Activated T-cell treated with anti-CD3 and anti-CD28 coated beads for 4 hours (primary cell): ENCODE measurements around the gene CACNB4.
"Not testable (repeated sequence)": the region's sequence is repeated elsewhere in the genome, so short reads cannot be mapped to it uniquely, and the experiment has no call there.

Source experiments
- DNase-seq: peaks from one replicate; pipeline ENCODE4 v3.0.0-alpha.2; 2020

CACNB4 gene

DNA sequence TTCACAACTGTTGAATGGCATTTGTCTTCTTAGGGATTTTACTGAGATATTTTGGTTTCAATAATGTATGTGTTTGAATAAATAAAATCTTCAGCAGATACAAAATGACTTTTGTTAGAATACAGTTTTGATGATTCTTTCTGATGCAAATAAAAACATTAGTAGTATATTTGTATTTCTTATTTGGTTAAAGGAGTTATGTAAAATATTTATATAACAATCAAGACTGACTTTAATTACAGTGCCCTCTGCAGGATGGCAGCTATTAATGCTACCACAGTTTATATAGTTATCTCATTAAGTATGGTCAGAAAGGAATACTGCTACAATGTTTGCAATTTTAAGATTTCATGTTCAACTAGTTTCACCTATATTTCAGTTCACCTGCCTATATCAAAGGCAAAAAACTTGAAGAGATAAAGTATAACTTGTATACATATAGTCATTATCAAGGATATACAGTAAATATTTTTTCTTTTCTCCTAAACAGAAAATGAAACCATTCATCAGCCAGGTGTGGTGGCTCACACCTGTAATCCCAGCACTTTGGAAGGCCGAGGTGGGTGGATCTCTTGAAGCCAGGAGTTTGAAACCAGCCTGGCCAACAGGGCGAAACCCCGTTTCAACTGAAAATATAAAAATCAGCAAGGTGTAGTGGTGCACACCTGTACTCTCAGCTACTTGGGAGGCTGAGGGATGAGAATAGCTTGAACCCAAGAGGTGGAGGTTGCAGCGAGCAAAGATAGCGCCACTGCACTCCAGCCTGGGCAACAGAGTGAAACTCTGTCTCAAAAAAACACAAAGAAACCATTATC, 290.4 kb downstream of the CACNB4 start:
- DNase-seq: no peak

DNA sequence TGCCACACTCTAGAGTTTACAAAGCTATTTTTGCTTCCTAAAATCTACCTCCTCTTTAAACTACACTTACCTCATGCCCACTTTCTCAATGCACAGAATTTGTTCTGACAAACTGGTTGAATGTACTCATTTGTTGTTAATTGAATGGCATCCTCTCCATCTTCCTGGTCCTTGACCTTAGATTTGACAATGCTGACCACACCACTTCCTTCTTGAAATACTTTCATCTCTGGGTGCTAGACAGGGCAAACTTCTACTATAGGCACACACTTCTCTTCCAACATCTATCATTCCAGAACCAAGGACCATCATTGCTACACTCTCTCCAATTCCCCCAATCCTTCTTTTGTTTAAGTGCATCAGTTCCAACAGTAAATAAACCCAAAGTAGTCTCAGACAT, 292.9 kb downstream of the CACNB4 start:
- no peak for DNase-seq

DNA sequence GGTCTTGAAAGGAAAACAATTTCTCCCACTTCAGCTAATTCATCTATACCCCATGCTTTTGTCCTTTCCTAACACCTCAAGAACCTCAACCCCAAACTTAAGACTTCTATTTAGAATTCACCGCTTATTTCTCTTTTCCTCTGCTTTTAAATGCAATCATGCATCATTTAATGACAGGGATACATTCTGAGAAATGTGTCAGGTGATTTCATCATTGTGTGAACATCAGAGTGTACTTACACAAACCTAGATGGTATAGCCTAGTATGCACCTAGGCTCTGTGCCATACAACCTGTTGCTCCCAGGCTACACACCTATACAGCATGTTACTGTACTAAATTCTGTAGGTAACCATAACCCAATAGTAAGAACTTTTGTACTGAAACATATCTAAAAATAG, 293.5 kb downstream of the CACNB4 start:
- DNase-seq: no peak

DNA sequence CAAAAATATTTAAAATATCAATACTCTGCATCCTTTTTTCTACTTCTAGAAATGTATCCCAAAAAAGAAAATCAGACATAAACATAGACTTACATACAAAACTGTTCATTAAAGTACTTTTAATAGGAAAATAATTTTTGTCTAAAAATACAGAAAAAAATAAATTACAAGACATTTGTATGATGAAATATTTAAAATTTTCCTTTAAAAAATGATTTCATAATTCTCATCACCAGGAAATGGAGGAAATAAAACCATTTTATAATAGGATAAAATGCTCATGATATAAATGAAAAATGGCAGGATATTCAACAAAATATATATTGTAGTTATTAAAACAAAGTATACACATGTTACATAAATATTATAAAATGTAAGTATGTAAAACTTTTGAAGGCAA, 295.0 kb downstream of the CACNB4 start:
- DNase-seq: no peak

DNA sequence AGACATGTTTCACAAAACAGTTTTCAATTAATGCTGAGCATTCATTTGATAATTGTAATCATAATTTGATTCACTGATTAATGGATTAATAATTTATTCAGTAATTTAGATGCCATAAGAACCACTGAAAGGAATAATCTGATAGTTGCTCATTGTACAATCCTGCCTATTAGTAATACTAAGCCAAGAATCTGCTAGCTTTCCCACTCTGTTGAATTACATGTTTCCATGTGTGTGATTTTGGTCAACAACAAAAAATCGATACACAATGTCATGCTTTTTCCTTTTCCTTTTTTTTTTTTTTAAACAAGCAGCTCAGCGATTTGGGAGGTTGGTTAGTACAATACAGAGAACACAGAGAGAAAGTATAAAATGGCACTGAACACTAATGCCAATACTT, 296.5 kb downstream of the CACNB4 start:
- no peak for DNase-seq

DNA sequence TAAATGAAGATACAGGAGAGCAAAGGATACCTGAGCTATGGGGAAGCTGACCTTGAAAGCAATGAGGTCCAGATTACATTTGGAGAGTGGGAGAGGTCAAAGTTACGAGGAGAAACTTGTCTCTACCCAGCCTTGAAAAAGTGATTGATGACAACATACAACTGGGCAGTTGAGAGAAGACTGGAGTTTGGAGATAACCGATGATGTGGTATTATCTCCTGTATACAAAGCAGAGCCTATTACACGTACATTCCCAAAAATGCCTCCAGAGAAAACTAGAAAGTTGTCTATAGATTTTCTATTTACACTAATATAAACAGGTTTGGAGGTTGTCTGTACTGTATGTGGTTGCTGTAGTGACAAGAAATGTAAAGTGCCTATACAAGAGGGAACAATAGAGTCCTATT, 299.0 kb downstream of the CACNB4 start:
- no peak for DNase-seq

DNA sequence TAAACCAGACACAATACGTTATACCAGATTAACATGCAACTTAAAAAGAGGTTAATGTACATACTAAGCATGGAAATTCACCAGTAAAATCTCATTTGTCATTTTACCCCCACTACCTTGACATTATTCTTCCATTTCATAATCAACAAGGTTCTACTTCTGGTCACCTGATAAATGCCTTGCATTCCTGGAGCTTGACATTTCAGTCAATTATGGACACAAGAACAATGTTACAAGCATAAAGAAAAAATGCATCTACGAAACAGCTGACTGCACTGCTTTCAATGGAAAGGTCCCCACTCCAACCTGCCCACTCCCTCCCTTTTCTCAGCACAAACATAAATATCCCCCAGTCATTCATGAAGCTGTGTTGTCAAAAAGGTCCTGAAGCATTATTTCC, 302.1 kb downstream of the CACNB4 start:
- DNase-seq: no peak

DNA sequence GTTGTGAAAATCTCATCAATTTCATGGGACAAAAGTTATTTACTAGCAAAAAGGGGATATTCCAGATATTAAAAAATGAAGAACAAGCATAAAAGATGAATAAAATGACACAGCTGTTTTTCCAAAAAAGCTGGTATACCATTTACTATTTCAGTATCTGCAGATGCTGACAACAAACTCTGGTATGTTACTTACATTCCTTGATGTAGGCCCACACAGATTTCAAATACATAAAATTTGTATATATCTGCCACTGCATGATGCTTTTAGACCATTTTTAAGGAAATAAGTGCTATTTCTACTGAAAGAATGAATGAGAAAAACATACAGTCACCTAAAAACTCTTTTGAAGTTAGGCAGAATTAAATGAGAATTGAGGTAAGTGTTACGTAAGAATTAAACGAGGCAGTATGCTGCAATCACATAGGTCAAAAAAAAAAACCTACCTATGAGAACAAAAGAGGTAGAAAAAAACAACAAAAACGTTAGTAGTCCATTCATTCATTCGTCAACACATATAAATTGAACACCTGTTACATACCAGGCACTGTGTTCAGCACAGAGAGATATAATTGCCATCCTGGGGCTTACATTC, 303.1 kb downstream of the CACNB4 start:
- DNase-seq: no peak

DNA sequence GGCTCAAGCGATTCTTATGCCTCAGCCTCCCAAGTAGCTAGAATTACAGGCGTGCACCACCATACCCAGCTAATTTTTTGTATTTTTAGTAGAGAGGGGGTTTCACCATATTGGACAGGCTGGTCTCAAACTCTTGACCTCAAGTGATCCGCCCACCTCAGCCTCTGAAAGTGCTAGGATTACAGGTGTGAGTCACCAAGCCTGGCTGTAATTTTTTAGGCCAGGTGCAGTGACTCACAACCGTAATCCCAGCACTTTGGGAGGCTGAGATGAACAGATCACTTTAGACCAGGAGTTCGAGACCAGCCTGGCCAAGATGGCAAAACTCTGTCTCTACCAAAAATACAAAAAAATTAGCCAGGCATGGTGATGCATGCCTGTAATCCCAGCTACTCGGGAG, 304.4 kb downstream of the CACNB4 start:
- DNase-seq: not testable (repeated sequence)

DNA sequence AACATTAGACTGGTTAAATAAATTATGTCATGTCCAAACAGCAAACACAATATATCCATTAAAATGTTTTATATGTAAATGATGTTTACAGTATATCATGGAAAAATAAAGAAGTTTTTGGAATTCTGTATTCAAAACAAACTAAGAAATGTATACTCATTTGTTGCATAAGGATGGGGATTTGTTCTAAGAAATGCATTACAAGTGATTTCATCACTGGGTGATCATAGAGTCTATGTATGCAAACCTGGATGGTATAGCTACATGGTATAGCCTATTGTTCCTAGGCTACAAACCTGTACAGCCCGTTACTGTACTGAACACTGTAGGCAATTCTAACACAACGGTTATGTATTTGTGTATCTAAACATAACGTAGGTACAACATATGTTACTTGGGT, 305.7 kb downstream of the CACNB4 start:
- DNase-seq: no peak

DNA sequence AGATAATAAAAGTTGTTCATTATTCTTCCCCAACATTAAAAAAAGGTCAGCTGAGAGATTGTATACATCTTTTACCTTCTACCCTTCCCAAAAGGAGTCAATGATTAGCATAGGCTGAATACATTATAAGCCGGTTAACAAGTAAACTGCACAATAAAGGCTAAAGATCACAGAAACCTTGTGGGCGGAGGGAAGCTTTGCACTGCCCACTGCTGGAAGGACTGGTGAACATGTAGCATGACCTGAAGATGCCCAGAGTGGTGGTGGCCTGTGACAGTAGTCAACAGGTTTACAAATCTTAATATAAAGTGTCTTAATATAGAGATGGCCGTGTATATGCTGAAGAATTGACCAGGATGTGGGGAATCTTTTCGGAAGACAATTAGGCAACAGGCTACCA, 306.3 kb downstream of the CACNB4 start:
- DNase-seq: no peak

DNA sequence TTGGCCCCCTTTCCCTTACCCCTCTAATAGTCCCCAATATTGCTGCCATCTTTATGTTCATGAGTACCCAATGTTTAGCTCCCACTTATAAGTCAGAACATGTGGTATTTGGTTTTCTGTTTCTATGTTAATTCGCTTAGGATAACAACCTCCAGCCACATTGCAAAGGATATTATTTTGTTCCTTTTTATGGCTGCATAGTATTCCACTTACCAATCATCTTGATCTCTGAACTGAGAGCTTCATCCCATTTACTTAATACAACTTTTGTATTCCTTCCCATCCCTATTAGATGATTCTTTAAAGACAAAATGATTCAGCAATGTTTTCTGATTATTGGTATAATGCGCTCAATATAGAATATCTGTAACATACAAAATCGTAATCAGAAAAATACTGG, 307.3 kb downstream of the CACNB4 start:
- DNase-seq: no peak

DNA sequence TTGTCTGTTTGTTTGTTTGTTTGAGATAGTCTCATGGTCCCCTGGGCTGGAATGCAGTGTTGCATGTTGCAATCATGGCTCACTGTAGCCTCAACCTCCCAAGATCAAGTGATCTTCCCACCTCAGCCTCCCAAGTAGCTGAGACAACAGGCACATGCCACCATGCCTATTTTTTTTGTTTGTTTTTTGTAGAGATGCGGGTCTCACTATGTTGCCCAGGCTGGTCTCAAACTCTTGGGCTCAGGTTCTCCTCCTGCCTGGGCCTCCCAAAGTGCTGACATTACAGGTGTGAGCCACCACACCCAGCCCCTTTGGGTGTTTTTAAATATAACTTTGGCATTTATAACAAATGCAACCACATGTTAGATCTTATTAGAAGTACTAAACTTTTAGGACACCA, 308.2 kb downstream of the CACNB4 start:
- DNase-seq: no peak

DNA sequence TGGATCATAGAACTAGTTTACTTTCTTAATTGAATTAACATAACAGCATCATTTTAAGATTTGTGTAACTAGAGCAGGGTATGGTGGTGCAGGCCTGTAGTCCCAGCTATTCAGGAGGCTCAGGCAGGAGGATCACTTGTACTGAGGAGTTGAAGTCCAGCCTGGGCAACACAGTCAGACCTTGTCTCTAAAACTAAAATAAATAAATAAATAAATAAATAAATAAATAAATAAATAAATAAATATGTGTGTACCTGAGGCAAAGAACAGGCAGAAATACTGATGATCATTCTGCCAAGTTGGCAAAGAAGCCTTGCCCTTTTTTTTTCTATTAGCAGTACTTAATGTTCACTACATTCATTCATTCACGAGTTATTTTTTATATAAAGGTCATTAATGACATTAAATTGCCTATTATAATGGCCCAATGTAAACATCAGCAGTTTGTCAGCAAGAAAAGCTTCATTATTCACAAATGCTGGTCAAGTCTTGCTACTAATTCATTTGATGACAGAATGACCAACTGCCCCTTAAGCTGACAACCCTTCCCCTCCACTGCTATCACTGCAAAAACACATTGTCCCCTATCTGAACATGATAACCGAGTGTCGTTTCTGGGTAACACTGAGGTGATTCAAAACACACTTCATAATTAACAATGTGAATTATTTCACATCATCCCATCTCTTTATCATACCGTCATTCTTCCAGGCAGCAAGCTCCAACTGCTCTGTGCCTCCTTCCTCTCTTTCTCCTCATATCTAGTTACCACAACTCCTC, 309.6 kb downstream of the CACNB4 start:
- DNase-seq: no peak

DNA sequence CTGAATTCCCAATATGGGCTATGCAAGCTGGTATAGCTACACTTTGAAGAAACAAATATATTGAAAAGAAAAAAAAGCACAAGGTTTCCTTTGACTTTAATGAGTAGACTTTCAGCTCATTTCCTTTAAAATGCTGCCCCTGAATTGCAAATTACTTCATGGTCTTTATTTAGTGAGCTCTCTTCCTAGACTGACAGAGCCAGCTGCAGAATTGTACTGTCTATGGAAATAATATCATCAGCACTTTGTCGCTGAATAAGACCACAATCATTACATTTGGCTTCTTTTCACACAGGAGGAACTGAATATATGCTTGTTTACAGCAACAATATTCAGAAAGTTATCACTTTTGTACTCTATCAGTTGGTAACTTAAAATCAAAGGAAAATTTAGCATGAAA, 312.4 kb downstream of the CACNB4 start:
- no peak for DNase-seq

DNA sequence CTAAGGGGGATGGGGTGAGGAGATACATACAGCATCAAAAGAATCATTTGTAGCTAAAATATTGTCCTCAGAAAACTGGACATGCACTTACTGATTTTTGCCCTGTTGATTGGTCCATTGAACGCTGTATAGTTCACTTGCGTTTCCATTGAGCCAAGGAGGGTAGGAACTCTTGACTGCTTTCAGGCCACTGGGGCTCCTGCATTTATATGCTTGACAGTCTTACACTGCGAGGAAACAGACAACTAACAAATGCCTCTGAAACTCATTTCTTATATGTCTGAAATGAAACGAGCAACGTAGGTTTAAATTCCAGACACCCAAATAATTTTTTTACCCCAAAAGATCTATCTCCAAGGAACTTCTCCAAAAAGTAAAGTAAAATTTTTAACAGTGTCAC, 312.8 kb downstream of the CACNB4 start:
- no peak for DNase-seq

DNA sequence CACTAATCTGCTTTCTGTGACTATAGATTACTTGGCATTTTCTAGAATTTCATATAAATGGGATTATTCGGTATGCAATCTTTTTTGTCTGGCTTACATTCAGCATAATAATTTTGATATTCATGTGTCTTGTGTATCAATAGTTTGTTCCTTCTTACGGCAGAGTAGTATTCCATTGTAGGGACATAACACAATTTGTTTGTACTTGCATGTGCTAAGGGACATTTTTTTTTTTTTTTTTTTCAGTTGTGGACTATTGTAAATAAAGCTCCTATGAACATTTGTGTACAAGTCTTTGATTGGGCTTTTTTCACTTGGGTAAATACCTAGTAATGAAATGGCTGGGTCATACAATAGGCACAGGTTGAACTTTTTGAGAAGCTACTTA, 315.7 kb downstream of the CACNB4 start:
- no peak for DNase-seq
